Panc1 (cell line): ENCODE results near the gene FOXK1.

Experiments used
- POLR2AphosphoS5 ChIP-seq: IDR thresholded peaks from 2 replicates; pipeline ENCODE4 v1.6.1; 2012; ENCODE audit warnings: mild to moderate bottlenecking, low read depth, low read length, moderate library complexity
- SIN3A ChIP-seq: IDR thresholded peaks from 2 replicates; pipeline ENCODE4 v1.6.1; 2012; ENCODE audit warnings: low read depth, mild to moderate bottlenecking, low read length, moderate library complexity, borderline replicate concordance; ENCODE audit not compliant: insufficient read depth
- TF ChIP-seq, protein P1 (sequence below): fragments of 450-650 bp; IDR thresholded peaks from 2 replicates; pipeline ENCODE4 v1.5.1; 2017; ENCODE audit warnings: mild to moderate bottlenecking
- TF ChIP-seq, protein P2 (sequence below), 2 experiments: IDR thresholded peaks; 2 replicates each; pipeline ENCODE4 v1.6.1; 2011 to 2012; ENCODE audit warnings: low read depth in 2 of 2, control low read depth in 1 of 2, low read length in 1 of 2, mild to moderate bottlenecking in 1 of 2, moderate library complexity in 1 of 2; ENCODE audit not compliant: insufficient read depth in 1 of 2

DNA sequence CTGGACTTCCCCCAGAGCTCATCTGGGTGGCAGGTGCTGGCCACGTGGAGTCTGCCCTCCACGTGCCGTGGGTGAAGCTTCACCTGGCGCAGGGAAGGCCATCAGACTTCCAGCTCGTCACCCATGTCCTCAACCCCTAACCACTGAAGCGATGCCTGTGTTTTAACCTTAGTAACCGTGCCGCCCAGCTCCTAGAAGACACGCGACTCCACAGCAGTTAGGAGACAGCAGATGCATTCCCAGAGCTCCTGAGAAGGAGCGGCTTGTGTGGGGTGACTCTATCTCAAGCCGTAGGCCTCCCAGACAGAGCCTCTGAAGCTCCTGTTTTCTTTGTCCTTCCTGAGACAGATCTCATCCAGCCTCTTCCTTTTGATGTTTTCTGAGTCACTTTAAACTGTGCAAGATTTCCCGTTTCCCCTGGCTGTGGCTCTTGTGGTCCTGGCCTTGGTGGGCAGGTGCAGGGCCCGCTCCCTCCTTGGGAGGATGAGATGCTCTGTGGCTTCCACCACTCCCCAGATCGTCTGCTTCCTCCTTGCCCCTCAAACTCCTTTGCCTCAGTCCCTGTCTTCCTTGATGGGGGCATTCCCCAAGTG is 51.9 kb downstream of the FOXK1 start:
- TF ChIP-seq, protein P1, sequence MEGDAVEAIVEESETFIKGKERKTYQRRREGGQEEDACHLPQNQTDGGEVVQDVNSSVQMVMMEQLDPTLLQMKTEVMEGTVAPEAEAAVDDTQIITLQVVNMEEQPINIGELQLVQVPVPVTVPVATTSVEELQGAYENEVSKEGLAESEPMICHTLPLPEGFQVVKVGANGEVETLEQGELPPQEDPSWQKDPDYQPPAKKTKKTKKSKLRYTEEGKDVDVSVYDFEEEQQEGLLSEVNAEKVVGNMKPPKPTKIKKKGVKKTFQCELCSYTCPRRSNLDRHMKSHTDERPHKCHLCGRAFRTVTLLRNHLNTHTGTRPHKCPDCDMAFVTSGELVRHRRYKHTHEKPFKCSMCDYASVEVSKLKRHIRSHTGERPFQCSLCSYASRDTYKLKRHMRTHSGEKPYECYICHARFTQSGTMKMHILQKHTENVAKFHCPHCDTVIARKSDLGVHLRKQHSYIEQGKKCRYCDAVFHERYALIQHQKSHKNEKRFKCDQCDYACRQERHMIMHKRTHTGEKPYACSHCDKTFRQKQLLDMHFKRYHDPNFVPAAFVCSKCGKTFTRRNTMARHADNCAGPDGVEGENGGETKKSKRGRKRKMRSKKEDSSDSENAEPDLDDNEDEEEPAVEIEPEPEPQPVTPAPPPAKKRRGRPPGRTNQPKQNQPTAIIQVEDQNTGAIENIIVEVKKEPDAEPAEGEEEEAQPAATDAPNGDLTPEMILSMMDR: no peak
- TF ChIP-seq POLR2AphosphoS5 (no peak), SIN3A (no peak)
- TF ChIP-seq, protein P2, sequence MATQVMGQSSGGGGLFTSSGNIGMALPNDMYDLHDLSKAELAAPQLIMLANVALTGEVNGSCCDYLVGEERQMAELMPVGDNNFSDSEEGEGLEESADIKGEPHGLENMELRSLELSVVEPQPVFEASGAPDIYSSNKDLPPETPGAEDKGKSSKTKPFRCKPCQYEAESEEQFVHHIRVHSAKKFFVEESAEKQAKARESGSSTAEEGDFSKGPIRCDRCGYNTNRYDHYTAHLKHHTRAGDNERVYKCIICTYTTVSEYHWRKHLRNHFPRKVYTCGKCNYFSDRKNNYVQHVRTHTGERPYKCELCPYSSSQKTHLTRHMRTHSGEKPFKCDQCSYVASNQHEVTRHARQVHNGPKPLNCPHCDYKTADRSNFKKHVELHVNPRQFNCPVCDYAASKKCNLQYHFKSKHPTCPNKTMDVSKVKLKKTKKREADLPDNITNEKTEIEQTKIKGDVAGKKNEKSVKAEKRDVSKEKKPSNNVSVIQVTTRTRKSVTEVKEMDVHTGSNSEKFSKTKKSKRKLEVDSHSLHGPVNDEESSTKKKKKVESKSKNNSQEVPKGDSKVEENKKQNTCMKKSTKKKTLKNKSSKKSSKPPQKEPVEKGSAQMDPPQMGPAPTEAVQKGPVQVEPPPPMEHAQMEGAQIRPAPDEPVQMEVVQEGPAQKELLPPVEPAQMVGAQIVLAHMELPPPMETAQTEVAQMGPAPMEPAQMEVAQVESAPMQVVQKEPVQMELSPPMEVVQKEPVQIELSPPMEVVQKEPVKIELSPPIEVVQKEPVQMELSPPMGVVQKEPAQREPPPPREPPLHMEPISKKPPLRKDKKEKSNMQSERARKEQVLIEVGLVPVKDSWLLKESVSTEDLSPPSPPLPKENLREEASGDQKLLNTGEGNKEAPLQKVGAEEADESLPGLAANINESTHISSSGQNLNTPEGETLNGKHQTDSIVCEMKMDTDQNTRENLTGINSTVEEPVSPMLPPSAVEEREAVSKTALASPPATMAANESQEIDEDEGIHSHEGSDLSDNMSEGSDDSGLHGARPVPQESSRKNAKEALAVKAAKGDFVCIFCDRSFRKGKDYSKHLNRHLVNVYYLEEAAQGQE (IDR thresholded peaks at IDR 0.05; ENCODE audit: insufficient read depth in 1 of 2, low read depth in 2 of 2, low read length in 1 of 2): no peak
